H1 (cell line): ENCODE measurements around the gene HTRA2. TPM values are rescaled to one million over a fixed set of nuclear protein-coding genes. Genes with fewer than 3 reads are reported as not detected.

Experiments used
- CTCF ChIA-PET: fragments of 300-600 bp; sonication (Branson Sonifier 250); formaldehyde crosslinking; loops from one replicate; lab custom pipeline; 2021; ENCODE audit not compliant: partially characterized antibody; lab: Charles Lee
- POLR2A ChIA-PET: fragments of 300-600 bp; sonication (Branson Sonifier 250); formaldehyde crosslinking; loops from one replicate; lab custom pipeline; 2021; ENCODE audit warnings: inconsistent platforms; ENCODE audit not compliant: partially characterized antibody; lab: Charles Lee
- DNase-seq, 2 experiments: peaks; one replicate each; pipeline versions ENCODE4 v3.0.0 to v3.0.0-alpha.2; 2010 to 2022; ENCODE audit warnings: low spot score in 2 of 2, low read depth in 1 of 2, mixed read lengths in 1 of 2
- FAIRE-seq: peaks from 2 replicates; lab custom pipeline; 2011; peaks lifted over from hg19 to GRCh38; lab: Jason Lieb, UNC
- H2AFZ ChIP-seq: 2 replicates; pipeline ENCODE4 v1.8.1; 2012; ENCODE audit warnings: low read length, inconsistent platforms
- H2AK5ac ChIP-seq: 2 replicates; pipeline ENCODE4 v1.6.1; 2013; ENCODE audit warnings: low read depth, low read length
- H2BK120ac ChIP-seq: replicated peaks from 2 replicates; pipeline ENCODE3; 2013; ENCODE audit warnings: low read depth, low read length, inconsistent platforms
- H2BK12ac ChIP-seq: 2 replicates; pipeline ENCODE4 v1.6.1; 2013; ENCODE audit warnings: low read depth, low read length
- H2BK15ac ChIP-seq: 2 replicates; pipeline ENCODE4 v1.6.1; 2013; ENCODE audit warnings: low read length
- H2BK20ac ChIP-seq: 2 replicates; pipeline ENCODE4 v1.6.1; 2013; ENCODE audit warnings: low read length
- H2BK5ac ChIP-seq: 2 replicates; pipeline ENCODE4 v1.6.1; 2013; ENCODE audit warnings: low read depth, low read length
- H3K14ac ChIP-seq: 2 replicates; pipeline ENCODE4 v1.6.1; 2013; ENCODE audit warnings: inconsistent platforms; ENCODE audit not compliant: insufficient read length
- H3K18ac ChIP-seq: 2 replicates; pipeline ENCODE4 v1.6.1; 2013; ENCODE audit warnings: low read length; ENCODE audit errors: extremely low read depth
- H3K23ac ChIP-seq: 2 replicates; pipeline ENCODE4 v1.6.1; 2013; ENCODE audit warnings: inconsistent platforms; ENCODE audit not compliant: insufficient read length
- H3K23me2 ChIP-seq: 2 replicates; pipeline ENCODE4 v1.6.1; 2013; ENCODE audit warnings: low read depth, low read length
- H3K27ac ChIP-seq: 2 replicates; pipeline ENCODE4 v1.6.1; 2011; ENCODE audit warnings: low read depth, low read length, inconsistent platforms
- H3K27me3 ChIP-seq, 4 experiments: replicated peaks in 1 of 4; 1 replicate in 1 of 4; 2 replicates in 3 of 4; pipeline versions ENCODE4 v1.6.1 to v1.8.1; 2011 to 2013; ENCODE audit warnings: low read length in 3 of 4, mild to moderate bottlenecking in 3 of 4, inconsistent platforms in 2 of 4, mixed read lengths in 2 of 4, moderate library complexity in 1 of 4; ENCODE audit not compliant: control insufficient read depth in 3 of 4, insufficient read depth in 3 of 4; ENCODE audit errors: extremely low read depth in 1 of 4
- H3K36me3 ChIP-seq, 4 experiments: 2 replicates each; pipeline versions ENCODE4 v1.6.1 to v1.8.1; 2011 to 2013; ENCODE audit warnings: mild to moderate bottlenecking in 4 of 4, low read length in 3 of 4, moderate library complexity in 2 of 4, control low read depth in 1 of 4, inconsistent platforms in 1 of 4; ENCODE audit not compliant: insufficient read depth in 4 of 4, control insufficient read depth in 2 of 4
- H3K4ac ChIP-seq: replicated peaks from 2 replicates; pipeline ENCODE3; 2013; ENCODE audit warnings: low read length, low read depth, mixed read lengths, inconsistent platforms; ENCODE audit not compliant: insufficient read length
- H3K4me1 ChIP-seq, 4 experiments: replicated peaks in 1 of 4; 1 replicate in 1 of 4; 2 replicates in 3 of 4; pipeline versions ENCODE4 v1.6.1 to v1.8.1; 2011 to 2013; ENCODE audit warnings: low read length in 3 of 4, inconsistent platforms in 2 of 4, mixed read lengths in 1 of 4; ENCODE audit not compliant: insufficient read depth in 4 of 4, control insufficient read depth in 3 of 4
- H3K4me2 ChIP-seq, 2 experiments: 2 replicates each; pipeline versions ENCODE4 v1.6.1 to v1.8.1; 2011 to 2013; ENCODE audit warnings: low read depth in 2 of 2, low read length in 2 of 2, control low read depth in 1 of 2, inconsistent platforms in 1 of 2, mild to moderate bottlenecking in 1 of 2; ENCODE audit not compliant: insufficient read depth in 1 of 2
- H3K4me3 ChIP-seq, 4 experiments: fragments of 200-600, 300-600 bp in 1 of 4; sonication (generic), shearing (Covaris generic), sonication (Bioruptor Twin) in 1 of 4; 2 replicates each; pipeline versions ENCODE4 v1.5.1 to v1.8.1; 2011 to 2016; ENCODE audit warnings: low read length in 4 of 4, low read depth in 3 of 4, control low read depth in 2 of 4, inconsistent platforms in 2 of 4, mild to moderate bottlenecking in 2 of 4, mixed read lengths in 1 of 4, moderate library complexity in 1 of 4; ENCODE audit not compliant: insufficient read depth in 2 of 4; ENCODE audit errors: extremely low read depth in 1 of 4
- H3K56ac ChIP-seq: replicated peaks from 2 replicates; pipeline ENCODE3; 2013; ENCODE audit warnings: low read depth, mild to moderate bottlenecking, mixed read lengths, low read length, inconsistent platforms; ENCODE audit not compliant: insufficient read length
- H3K79me1 ChIP-seq: 2 replicates; pipeline ENCODE4 v1.6.1; 2013; ENCODE audit warnings: low read depth, low read length, control low read depth
- H3K79me2 ChIP-seq, 2 experiments: 2 replicates each; pipeline versions ENCODE4 v1.6.1 to v1.8.1; 2012 to 2013; ENCODE audit warnings: low read length in 2 of 2, mild to moderate bottlenecking in 2 of 2, inconsistent platforms in 1 of 2; ENCODE audit not compliant: insufficient read depth in 2 of 2, control insufficient read depth in 1 of 2
- H3K9ac ChIP-seq, 4 experiments: replicated peaks in 1 of 4; 1 replicate in 1 of 4; 2 replicates in 3 of 4; pipeline versions ENCODE4 v1.6.1 to v1.8.1; 2011 to 2013; ENCODE audit warnings: low read depth in 3 of 4, low read length in 3 of 4, control low read depth in 2 of 4, mild to moderate bottlenecking in 2 of 4, moderate library complexity in 2 of 4, inconsistent platforms in 1 of 4; ENCODE audit errors: extremely low read depth in 1 of 4
- H3K9me3 ChIP-seq, 2 experiments: 2 replicates each; pipeline versions ENCODE4 v1.6.1 to v1.8.1; 2012 to 2013; ENCODE audit warnings: mild to moderate bottlenecking in 2 of 2, moderate library complexity in 2 of 2, control low read depth in 1 of 2, inconsistent platforms in 1 of 2, low read depth in 1 of 2, low read length in 1 of 2, mixed read lengths in 1 of 2; ENCODE audit not compliant: insufficient read depth in 2 of 2
- H4K20me1 ChIP-seq, 2 experiments: replicated peaks in 1 of 2; 2 replicates each; pipeline versions ENCODE3 to v1.8.1; 2011 to 2013; ENCODE audit warnings: inconsistent platforms in 2 of 2, low read length in 2 of 2, mild to moderate bottlenecking in 1 of 2; ENCODE audit not compliant: insufficient read depth in 2 of 2, control insufficient read depth in 1 of 2
- H4K5ac ChIP-seq: 2 replicates; pipeline ENCODE4 v1.6.1; 2013; ENCODE audit warnings: low read length, low read depth, mixed read lengths, inconsistent platforms; ENCODE audit not compliant: insufficient read length
- H4K8ac ChIP-seq: 2 replicates; pipeline ENCODE4 v1.8.0; 2013; ENCODE audit warnings: mild to moderate bottlenecking, moderate library complexity, low read length, inconsistent platforms; ENCODE audit not compliant: insufficient read depth; ENCODE audit errors: extremely low read depth
- H4K91ac ChIP-seq: replicated peaks from 2 replicates; pipeline ENCODE3; 2013; ENCODE audit warnings: low read length, mixed read lengths, inconsistent platforms; ENCODE audit not compliant: insufficient read length
- ASH2L ChIP-seq: fragments of 200-600, 300-600 bp; sonication (generic); IDR thresholded peaks from one replicate; pipeline ENCODE4 v1.7.1; 2017; ENCODE audit warnings: low read length
- BRCA1 ChIP-seq: IDR thresholded peaks from 2 replicates; pipeline ENCODE4 v1.6.1; 2012; ENCODE audit warnings: low read depth, low read length, improper control_type of control experiment
- CBX8 ChIP-seq: fragments of 300-800, 300-1000 bp; sonication (generic); IDR thresholded peaks from 2 replicates; pipeline ENCODE4 v1.7.1; 2016; ENCODE audit warnings: low read depth, low read length, borderline replicate concordance
- CTBP2 ChIP-seq: IDR thresholded peaks from 2 replicates; pipeline ENCODE4 v1.7.0; 2011; ENCODE audit warnings: borderline replicate concordance, mild to moderate bottlenecking, moderate library complexity, mixed read lengths, low read length; ENCODE audit not compliant: insufficient read depth, insufficient read length
- FOSL1 ChIP-seq: IDR thresholded peaks from 2 replicates; pipeline ENCODE4 v1.6.1; 2011; ENCODE audit warnings: mild to moderate bottlenecking, low read depth, low read length, moderate library complexity; ENCODE audit not compliant: insufficient read depth
- RBBP5 ChIP-seq: IDR thresholded peaks from 2 replicates; pipeline ENCODE4 v1.7.1; 2012; ENCODE audit warnings: low read depth, mild to moderate bottlenecking, inconsistent platforms, low read length, moderate library complexity, borderline replicate concordance
- RNF2 ChIP-seq: fragments of 200-900, 300-1000 bp; sonication (generic); IDR thresholded peaks from 2 replicates; pipeline ENCODE4 v1.7.1; 2016; ENCODE audit warnings: borderline replicate concordance, low read depth, mild to moderate bottlenecking, antibody characterized with exemption, low read length; ENCODE audit not compliant: poor library complexity, severe bottlenecking; ENCODE audit errors: missing control alignments
- SP1 ChIP-seq: IDR thresholded peaks from 2 replicates; pipeline ENCODE4 v1.6.1; 2011; ENCODE audit warnings: low read depth, low read length
- SP2 ChIP-seq: IDR thresholded peaks from 2 replicates; pipeline ENCODE4 v1.6.1; 2012; ENCODE audit warnings: mild to moderate bottlenecking, low read length, inconsistent platforms
- WGBS, 2 experiments: shearing (Covaris generic) in 1 of 2; methylation state at CpG; one replicate each; pipeline versions ENCODE4 v1.1.6 to v1.1.7; 2013 to 2015; ENCODE audit warnings: low lambda C conversion rate in 2 of 2, mixed read lengths in 2 of 2, inconsistent platforms in 1 of 2, low coverage in 1 of 2, missing lambda C conversion rate in 1 of 2; ENCODE audit not compliant: insufficient replicate concordance in 2 of 2, insufficient coverage in 1 of 2, insufficient read length in 1 of 2; ENCODE audit errors: extremely low coverage in 1 of 2, missing lambda C conversion rate in 1 of 2; 5-methylcytosine and 5-hydroxymethylcytosine counted together
- polyA plus RNA-seq, 7 experiments: library from polyadenylated mRNA; depleted of rRNA in 3 of 7; stranded (reverse) in 5 of 7; unstranded in 2 of 7; fragments of >200 nt in 5 of 7; fragments of 200-250 nt in 2 of 7; gene quantifications; 1 replicate in 5 of 7; 2 replicates in 1 of 7; 4 replicates in 1 of 7; pipeline versions ENCODE4 v1.2.1 to v1.2.3, GENCODE V29; 2011 to 2013; ENCODE audit warnings: missing spikeins in 2 of 7, mixed read lengths in 2 of 7
- total RNA-seq: library from RNA; stranded (reverse); fragmentation: NEBNext Ultra II Directional; extraction: Animal tissue kit (Norgen Biotek cat#: 25700); gene quantifications from 2 replicates; pipeline ENCODE4 v1.2.1, GENCODE V29; 2021
- TF ChIP-seq, protein P1 (sequence below): IDR thresholded peaks from 2 replicates; pipeline ENCODE4 v1.6.1; 2011; ENCODE audit warnings: low read depth, mild to moderate bottlenecking, low read length; ENCODE audit not compliant: insufficient read depth

The HTRA2 gene
- total and polyA plus RNA-seq, 2 of the 8 experiments (the other 6 are each of a cell fraction or from before 2014, with no cell fraction given) = 21.6 to 37.6 TPM

- ChIA-PET POLR2A (interaction anchor here (0.8 to 6.7 kb wide), 6 partner anchors 10 to 38 kb away, joined by 3 to 63 read pairs (median 10); partner anchors contain the start of genes AUP1, HTRA2, LBX2 and LOXL3), CTCF (interaction anchor here (0.8 to 4.2 kb wide), 6 partner anchors 12 to 34 kb away, joined by 3 to 20 read pairs (median 5); partner anchors contain the start of genes AUP1, CCDC142, HTRA2 and TTC31)
- Histone ChIP-seq H2AK5ac (no peak overlapping the region), H3K79me1 (no peaks in the 10 kb centered on the region), H3K79me2 (no peaks in the 10 kb centered on the region), H3K4me3 (peak overlapping the region in 1 of 4 experiments; percentile 62; a peak in 3 of 8 replicates), H2BK15ac (peak overlapping the region; percentile 92; the same call in 1 of the 2 replicates), H3K14ac (no peak overlapping the region), H2BK12ac (peak overlapping the region; percentile 68; the same call in 1 of the 2 replicates), H4K20me1 (peaks cover 2 to 4% of the 10 kb centered on the region in 2 experiments), H4K8ac (peak overlapping the region; percentile 84), H2BK20ac (no peak overlapping the region), H3K23ac (no peak overlapping the region), H2BK5ac (no peak overlapping the region), H3K4ac (no peak overlapping the region), H2AFZ (peak overlapping the region; percentile 61; the same call in 1 of the 2 replicates), H3K18ac (peak overlapping the region; percentile 83), H4K5ac (no peak overlapping the region), H2BK120ac (no peak overlapping the region), H3K36me3 (peaks cover 0 to 19% (median 0%) of the 10 kb centered on the region in 4 experiments; a peak in 1 of 8 replicates), H4K91ac (peak overlapping the region; percentile 45), H3K27me3 (peaks cover 68 to 93% (median 89%) of the 10 kb centered on the region in 4 experiments), H3K23me2 (peaks cover 10% of the 10 kb centered on the region; the same call in 1 of the 2 replicates), H3K4me2 (peak overlapping the region; percentile 63 to 88), H3K56ac (no peak overlapping the region), H3K9ac (peak overlapping the region in 1 of 4 experiments; percentile 13; a peak in 1 of 7 replicates), H3K9me3 (peaks cover 7 to 12% of the 10 kb centered on the region in 2 experiments), H3K27ac (no peak overlapping the region), H3K4me1 (peaks cover 0 to 24% (median 10%) of the 10 kb centered on the region in 4 experiments; a peak in 6 of 7 replicates)
- FAIRE-seq (no peak), DNase-seq (peak in 1 of 2 experiments; percentile 95)
- 12% methylated on average over 55 of the region's 72 CpGs; no CpG with 5 or more reads in 1 of the 2 experiments for WGBS, 2 experiments
- TF ChIP-seq FOSL1 (no peak), BRCA1 (no peak), CTBP2 (no peak), CBX8 (no peak), SP1 (peak; percentile 94), SP2 (peak; percentile 58), RBBP5 (0 out of 2 replicates have a peak, but pooled peaks have one; percentile 40), ASH2L (no peak), RNF2 (peak; percentile 92)
- TF ChIP-seq, protein P1, sequence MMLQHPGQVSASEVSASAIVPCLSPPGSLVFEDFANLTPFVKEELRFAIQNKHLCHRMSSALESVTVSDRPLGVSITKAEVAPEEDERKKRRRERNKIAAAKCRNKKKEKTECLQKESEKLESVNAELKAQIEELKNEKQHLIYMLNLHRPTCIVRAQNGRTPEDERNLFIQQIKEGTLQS = no peak
These were observed 13.6 kb upstream of the HTRA2 start for GRCh38 chr2:74515981-74516633.
